Left renal cortex interstitium (tissue), 4 donors: ENCODE data around the gene PHKG1. TPM values are rescaled to one million over a fixed set of nuclear protein-coding genes. Genes with fewer than 3 reads are reported as not detected.
A peak's percentile ranks its signal among the peaks of the same experiment; 100 is the strongest.
"Not testable (repeated sequence)": the region's sequence is repeated elsewhere in the genome, so short reads cannot be mapped to it uniquely, and the experiment has no call there.

Experiments
- DNase-seq, 4 donors: peaks; one replicate each; pipeline ENCODE4 v3.0.0-alpha.2; 2013; ENCODE audit warnings: low read depth in 4 of 4, low spot score in 2 of 4, missing footprints in 1 of 4
- polyA plus RNA-seq, 4 donors: library from polyadenylated mRNA; unstranded; fragments of 120-200 nt; gene quantifications; one replicate each; pipeline ENCODE4 v1.2.1, GENCODE V29; 2013; ENCODE audit not compliant: insufficient read length in 4 of 4

PHKG1 gene
- 1 to 10 TPM in 2 of 4 donors, under 1 TPM in 2; 0.68 to 2.5 (median 1.5) TPM for polyA plus RNA-seq

- no peak for DNase-seq
Measured at GRCh38 chr7:56092789-56093531, at the start of gene PHKG1. PHKG1 (minus strand) TSS chr7:56092952; CDS start chr7:56088941, 4,011 bp downstream.

- DNase-seq = not testable (repeated sequence)
Measured at GRCh38 chr7:56131062-56131461, 38.3 kb upstream of the PHKG1 start.

GRCh38 chr7:56127241-56127975, 34.7 kb upstream of the PHKG1 start:
- no peak for DNase-seq

GRCh38 chr7:56125831-56126230, 33.1 kb upstream of the PHKG1 start:
- DNase-seq = no peak

GRCh38 chr7:56124981-56125380, 32.2 kb upstream of the PHKG1 start:
- DNase-seq = no peak

- DNase-seq = no peak
Measured at GRCh38 chr7:56121440-56121839, 28.7 kb upstream of the PHKG1 start.

- DNase-seq = peak in 2 of 4 donors; percentile 13 to 16
Measured at GRCh38 chr7:56115852-56116538, 23.2 kb upstream of the PHKG1 start, which contains the start of gene NUPR2. NUPR2 (minus strand) TSS chr7:56116417; CDS start chr7:56116314, 103 bp downstream.

GRCh38 chr7:56112244-56112643, 19.5 kb upstream of the PHKG1 start:
- not testable (repeated sequence) for DNase-seq

GRCh38 chr7:56110611-56111010, 17.9 kb upstream of the PHKG1 start:
- no peak for DNase-seq

GRCh38 chr7:56107954-56108258, 15.2 kb upstream of the PHKG1 start:
- no peak for DNase-seq

- peak; percentile 89 to 96 (median 92) for DNase-seq
Measured at GRCh38 chr7:56106108-56107073, 13.6 kb upstream of the PHKG1 start, which contains the start of gene CHCHD2. CHCHD2 (minus strand) TSS chr7:56106476; CDS start chr7:56106413, 63 bp downstream.

GRCh38 chr7:56105508-56105907, 12.8 kb upstream of the PHKG1 start:
- DNase-seq = no peak

- DNase-seq = not testable (repeated sequence)
Measured at GRCh38 chr7:56104138-56104537, 11.4 kb upstream of the PHKG1 start.

- no peak for DNase-seq
Measured at GRCh38 chr7:56099653-56100052, 6.9 kb upstream of the PHKG1 start.

GRCh38 chr7:56098187-56099008, 5.6 kb upstream of the PHKG1 start:
- DNase-seq = not testable (repeated sequence)

- DNase-seq = no peak
Measured at GRCh38 chr7:56097700-56098099, 4.9 kb upstream of the PHKG1 start.

GRCh38 chr7:56092388-56092787, 364 bp downstream of the PHKG1 start:
- DNase-seq = not testable (repeated sequence)

- DNase-seq = no peak
Measured at GRCh38 chr7:56091591-56091990, 1.2 kb downstream of the PHKG1 start.

- no peak for DNase-seq
Measured at GRCh38 chr7:56087445-56087844, 5.3 kb downstream of the PHKG1 start.
